Measurements from ENCODE around the gene NEUROD2.

Gene NEUROD2

DNA sequence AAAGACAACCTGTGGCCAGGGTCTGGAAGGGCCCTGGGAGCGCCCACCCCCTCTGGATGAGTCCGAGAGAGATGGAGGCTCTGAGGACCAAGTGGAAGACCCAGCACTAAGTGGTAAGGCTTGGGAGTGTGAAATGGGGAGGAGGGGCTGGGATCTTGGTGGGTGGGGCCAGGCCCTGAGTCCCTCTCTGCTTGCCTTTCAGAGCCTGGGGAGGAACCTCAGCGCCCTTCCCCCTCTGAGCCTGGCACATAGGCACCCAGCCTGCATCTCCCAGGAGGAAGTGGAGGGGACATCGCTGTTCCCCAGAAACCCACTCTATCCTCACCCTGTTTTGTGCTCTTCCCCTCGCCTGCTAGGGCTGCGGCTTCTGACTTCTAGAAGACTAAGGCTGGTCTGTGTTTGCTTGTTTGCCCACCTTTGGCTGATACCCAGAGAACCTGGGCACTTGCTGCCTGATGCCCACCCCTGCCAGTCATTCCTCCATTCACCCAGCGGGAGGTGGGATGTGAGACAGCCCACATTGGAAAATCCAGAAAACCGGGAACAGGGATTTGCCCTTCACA lies 28.0 kb upstream of the NEUROD2 start:
- DNase-seq (ENCODE audit: low read depth), result no peak

DNA sequence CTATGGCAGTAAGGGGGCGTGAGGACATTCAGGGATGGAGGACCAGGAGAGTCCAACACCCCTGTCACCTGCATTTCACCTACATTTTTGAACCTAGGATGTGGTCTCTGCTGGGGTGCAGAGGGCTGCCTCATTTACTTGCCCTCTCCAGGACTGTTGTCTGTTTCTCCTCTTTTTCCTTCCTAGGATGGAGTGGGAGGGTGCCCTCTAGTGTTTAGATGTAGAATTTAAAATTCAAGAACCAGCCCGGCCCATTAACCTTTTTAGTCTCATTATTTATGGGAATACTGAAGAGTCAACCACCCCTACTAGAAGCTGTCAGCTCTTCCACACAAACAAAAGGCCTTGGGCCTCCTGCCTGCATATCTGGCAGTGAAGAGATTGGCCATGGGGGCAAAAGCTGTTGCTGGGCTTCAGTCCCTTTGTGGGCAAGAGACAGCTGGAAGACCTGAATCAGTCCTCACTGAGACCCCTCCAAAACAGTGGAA lies 26.7 kb upstream of the NEUROD2 start:
- no peak for DNase-seq (ENCODE audit: low read depth)

DNA sequence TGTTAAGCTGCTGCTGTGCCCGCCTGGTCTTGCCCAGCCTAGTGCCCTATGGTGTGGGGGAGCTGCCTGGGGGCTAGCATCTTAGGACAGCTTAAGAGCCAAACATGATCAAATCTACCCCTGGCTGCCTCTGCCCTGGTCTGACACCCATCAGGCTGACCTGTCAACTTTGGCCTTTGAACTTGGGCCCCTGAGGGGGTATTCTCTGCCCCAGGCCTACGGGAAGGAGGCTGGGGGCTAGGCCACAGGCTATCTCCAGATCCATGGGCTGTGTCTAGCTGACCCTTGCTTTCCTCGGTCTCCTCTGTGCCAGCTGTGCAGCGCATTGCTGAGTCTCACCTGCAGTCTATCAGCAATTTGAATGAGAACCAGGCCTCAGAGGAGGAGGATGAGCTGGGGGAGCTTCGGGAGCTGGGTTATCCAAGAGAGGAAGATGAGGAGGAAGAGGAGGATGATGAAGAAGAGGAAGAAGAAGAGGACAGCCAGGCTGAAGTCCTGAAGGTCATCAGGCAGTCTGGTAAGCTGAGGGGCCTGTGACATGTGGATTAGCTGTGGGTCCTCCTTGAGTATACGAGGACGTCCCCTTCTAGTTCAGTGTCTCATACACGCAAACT lies 26.0 kb upstream of the NEUROD2 start:
- DNase-seq (ENCODE audit: low read depth), result no peak

DNA sequence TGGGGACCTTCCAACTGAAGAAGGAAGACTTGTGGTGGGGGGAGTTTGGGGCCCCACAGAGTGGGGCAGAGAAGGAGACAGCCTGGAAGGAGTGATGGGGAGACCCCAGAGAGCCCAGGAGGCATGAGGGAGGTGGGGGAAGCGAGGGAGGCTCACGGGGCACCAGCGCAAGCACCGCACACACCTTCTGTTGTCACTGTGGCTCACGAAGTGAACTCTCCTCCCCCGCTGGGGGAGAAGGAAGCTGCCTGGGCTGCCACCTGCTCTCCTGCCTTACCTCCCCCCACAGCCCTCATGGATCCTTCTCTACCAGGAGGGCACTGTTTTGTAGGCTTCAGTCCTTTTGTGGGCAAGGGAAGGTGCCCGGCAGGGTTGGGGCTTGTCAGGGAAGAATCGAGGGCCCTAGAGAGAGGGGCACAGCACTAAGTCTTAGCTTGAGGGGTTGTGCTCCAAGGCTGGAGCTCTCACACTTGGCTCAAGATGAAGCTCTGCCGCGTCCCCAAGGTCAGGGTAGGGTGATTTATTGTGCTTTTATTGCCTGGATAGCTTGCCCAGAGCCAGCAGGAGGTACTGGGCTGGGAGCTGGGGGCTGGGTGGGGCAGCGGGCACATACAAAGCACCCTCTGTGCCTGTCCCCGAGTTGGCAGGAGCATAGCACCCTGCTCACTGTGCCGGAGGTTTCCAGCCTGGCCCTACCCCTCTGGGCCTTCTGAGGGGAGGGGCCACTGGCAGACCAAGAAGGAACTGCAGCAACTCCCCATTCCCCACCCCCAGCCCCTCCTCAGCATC lies 24.6 kb upstream of the NEUROD2 start:
- no peak for DNase-seq (ENCODE audit: low read depth)

DNA sequence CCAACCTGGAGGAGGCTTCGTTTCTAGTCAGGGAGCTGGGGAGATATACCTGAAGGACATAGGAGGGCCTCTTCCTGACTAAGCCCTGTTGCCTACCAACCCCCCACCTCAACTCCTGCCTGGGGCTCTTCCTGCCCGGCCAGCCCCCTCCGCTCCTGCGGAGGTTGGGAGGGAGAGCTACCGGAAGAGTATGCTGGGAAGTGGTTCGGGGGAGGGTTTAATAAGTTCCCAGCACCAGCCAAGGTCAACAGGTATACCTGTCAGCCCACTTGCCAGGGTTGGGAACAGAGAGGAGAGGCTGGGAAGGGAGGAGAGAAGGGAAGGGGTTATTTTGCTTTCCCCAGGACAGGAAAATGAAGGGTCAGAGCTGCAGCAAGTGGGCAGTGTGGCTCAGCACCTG lies 23.7 kb upstream of the NEUROD2 start:
- no peak for DNase-seq (ENCODE audit: low read depth)

DNA sequence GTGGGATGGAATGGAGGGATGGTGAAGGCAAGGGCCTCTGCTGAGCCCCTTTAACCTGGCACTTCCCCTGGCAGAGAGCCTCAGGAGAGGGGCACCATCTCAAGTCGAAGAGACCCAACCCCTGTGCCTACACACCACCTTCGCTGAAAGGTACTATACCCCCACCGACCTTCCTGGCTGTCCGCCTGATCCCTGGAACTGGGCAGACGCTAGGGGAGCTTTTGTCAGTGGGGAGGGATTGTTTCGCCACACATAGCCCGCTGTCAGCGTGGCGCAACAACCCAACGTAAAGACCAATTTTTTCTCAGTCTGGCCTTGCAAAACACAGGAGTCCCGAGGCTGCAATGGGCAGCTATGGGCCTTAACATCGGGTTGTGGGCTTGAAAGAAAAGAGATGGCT lies 22.2 kb upstream of the NEUROD2 start:
- no peak for DNase-seq (ENCODE audit: low read depth)

DNA sequence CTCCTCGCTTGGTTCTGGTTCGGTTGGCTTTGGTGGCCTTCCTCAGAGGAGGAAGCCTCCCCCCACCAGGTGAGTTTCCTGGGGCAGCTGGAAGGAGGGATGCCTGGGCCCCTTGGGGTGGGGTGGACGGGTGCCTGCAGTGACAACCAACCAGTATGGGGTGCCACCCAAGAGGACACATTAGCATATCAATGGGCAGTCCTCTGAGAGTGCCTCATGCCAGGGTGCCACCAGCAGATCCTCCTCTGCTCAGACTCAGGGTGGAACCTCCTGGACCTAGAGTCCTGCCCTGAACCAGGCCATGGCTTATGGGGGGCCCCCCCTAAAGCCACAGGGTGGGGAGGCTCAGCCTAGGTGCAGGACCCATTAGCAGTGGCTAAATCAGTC lies 21.8 kb upstream of the NEUROD2 start:
- DNase-seq (ENCODE audit: low read depth), result no peak

DNA sequence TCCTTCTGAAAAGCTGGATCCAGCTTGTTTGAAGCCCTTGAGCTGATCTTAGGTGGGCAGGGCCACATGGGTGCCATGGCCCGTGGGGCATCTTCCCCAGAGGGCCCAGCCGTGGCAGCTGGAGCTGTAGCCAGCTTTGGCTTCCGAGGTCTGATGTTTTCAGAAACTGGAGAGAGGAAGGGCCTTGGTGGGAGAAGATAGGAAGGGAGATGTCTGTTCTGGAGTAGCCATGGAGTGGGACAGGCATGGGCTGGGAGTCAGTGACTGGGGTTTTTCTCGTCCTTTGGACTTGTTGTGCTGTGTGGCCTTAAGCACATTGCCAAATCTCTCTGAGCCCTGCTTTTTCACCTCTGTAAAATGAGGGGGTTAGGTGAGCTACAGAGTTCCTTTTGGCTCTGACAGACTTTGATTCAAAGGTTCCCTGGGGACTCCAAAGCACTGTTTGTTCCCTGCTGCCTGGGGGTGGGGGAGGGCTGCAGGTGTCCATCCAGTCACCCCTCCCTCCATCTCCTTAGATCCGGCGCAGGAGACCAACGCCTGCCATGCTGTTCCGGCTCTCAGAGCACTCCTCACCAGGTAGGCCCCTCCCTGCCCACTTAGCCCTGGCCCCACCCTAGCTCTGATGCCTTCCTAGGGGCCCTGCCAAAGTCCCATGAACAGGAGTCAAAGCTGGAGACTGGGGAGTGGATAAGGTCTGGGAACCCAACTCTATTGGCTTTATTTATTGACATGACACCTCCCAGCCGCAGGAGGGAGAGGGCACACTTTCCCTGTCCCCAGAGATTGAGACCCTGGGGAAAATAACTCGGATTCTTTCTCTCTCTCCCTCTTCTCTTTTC lies 21.2 kb upstream of the NEUROD2 start:
- DNase-seq (ENCODE audit: low read depth), result no peak

DNA sequence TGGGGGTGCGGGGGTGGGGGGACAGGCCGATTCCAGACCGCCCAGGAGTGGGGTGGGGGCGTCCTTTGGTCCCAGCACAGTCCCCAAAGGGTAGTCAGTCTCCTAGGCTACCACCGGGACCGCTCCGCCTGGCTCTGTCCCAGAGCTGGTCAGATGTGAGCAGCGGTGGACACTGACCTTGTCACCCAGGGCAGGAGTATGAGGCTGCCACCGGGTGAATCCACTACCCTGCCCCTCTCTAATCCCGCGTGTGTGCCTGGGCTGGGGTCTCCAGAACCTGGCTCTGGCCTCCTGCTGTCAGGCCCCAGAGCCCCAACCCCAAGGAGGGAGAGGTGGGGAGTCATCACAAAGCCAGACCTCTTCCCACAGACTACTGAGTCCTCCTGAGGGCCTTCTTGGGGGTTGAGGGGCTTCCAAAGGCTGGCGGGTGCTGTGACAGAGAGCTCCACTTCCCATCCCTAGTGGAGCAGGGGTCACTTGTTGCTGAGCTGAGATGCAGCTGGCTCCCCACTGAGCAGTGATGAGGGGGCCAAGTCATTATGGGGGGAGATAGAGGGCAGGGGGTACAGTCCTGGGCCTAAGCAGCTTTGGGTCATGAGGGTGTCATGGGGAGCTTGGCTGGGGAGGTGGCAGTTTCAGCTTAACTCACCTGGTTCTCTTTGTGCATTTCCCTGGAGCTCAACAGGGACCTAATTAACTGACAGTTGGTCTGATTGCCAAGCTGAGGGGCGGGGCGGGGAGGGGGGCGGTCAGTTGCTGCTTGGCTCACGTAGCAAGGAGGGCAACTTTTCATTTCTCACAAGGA lies 20.2 kb upstream of the NEUROD2 start:
- DNase-seq (ENCODE audit: low read depth), result no peak

DNA sequence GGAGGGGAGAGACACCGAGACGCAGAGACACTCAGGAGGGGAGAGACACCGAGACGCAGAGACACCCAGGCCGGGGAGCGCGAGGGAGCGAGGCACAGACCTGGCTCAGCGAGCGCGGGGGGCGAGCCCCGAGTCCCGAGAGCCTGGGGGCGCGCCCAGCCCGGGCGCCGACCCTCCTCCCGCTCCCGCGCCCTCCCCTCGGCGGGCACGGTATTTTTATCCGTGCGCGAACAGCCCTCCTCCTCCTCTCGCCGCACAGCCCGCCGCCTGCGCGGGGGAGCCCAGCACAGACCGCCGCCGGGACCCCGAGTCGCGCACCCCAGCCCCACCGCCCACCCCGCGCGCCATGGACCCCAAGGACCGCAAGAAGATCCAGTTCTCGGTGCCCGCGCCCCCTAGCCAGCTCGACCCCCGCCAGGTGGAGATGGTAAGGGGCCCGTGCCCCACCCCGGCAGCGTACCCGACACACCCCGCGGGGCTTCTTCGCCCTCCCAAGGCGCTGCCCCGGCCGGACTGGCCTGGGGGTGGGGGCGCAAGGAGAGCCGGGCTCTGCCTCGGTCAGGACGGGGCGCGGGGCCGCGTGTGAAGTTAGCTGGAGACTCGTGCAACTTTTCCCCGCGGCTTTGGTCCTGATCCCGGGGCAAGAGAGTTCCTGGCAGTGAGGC lies 19.5 kb upstream of the NEUROD2 start:
- no peak for DNase-seq (ENCODE audit: low read depth)

DNA sequence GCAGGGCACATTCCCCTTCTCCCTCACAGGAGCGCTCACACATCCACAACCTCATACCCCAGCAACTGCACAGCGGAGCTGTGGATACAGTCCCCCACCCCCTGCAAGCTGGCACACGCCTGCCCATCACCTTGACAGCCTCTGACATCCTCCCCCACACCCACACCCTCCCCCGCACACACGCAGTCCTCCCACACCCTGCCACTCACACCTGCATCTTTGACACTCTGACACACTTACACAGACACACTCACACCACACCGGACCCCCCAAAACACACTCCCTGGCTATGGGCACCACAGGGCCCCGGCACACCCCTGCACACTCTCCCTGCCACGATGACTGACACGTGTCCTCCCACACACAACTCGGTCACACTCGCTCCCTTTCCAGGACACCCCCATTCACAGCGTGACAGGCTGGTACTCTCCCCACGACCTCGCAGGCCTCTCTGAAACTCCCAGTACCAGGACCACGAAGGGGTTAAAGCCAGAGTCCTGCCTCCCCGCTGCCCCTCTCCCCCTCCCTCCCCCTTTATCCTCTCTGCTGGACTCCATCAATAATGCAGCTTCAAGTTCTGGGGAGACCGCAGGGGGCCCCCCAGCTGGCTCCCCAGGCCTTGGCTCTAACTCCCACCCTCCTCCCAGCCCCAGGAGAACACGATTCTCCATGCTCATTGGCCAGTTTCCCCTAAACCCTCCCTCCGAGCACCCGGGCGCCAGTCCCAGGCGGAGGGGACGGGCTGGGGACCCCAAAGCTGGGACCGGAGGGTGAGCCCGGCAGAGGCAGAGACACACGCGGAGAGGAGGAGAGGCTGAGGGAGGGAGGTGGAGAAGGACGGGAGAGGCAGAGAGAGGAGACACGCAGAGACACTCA lies 18.7 kb upstream of the NEUROD2 start, which contains the start of gene PPP1R1B:
PPP1R1B (plus strand) TSS at position 782 of the 876 bp plus-strand sequence. CDS start 441 bp downstream, outside the sequence.
- no peak for DNase-seq (ENCODE audit: low read depth)

DNA sequence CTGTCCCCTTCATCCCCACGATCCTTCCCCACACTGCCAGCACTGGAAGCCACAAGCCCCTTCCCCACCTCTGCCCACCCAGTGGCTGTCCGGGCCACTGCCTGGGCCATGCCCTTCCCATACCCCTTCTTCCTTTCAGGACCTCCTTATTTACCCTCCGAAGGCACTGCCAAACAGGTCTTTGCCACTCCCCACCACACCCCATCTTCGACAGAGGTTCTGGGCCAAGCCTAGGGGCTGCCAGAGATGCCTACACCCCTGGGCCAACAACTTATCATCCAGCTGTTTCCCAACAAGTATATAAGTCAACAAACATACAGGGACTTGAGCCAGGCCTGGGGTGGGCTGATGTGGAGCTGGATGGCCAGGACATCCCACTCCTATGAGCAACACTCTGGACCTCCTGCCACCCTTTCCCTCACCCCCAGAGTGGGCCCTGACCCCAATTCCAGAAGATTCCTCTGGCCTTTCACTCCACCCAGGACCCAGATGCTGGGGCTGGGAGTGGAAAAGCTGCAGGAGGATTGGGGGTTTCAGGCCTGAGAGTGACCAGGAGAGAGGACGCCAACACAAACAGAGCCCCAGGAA lies 17.6 kb upstream of the NEUROD2 start:
- DNase-seq (ENCODE audit: low read depth), result no peak

DNA sequence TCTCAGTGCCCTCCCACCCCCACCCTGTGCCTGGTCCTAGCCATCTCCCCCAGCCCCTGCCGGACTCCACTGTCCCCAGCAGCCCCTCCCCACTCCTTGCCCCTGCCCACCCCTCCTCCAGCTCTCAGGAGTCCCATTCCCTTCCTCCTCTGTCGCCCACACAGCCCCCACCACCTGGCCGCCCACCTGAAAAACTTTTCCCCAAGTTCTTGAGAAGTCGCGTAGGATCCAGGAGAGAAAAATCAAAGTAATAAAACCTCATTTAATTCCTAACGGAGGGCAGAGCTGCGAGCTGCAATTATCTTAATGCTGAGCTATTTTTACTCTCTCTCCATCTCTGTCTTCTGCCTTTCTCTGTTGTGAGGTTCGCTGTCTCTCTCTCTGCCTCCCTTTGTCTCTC lies 16.6 kb upstream of the NEUROD2 start:
- no peak for DNase-seq (ENCODE audit: low read depth)

DNA sequence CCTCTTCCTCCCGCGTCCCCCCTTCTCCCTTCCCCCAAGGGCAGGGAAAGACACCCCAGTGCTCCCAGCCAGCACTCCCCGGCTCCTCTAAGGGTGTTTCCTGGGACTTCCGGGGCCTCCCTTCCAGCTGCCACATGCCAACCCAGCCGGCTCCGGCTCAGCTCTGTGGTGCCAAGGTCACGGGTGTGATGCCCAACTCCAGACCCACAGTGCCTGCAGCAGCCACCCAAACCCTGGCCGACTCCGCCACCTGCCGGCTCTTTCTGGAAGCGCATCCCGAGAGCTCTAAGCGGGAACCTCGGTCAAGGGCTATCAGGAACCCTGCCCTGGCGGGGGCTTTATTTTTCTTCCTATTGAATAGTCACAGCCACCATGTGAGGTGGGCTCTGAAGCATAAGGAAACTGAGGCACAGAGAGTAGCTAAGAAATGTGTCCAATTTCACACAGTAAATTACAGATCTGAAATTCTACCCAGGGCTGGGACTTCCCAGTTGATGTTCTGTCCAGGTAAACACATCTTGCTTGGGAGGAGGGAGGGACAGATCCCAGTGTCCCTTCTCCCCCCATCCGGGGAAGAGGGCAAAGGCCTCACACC lies 15.7 kb upstream of the NEUROD2 start:
- DNase-seq (ENCODE audit: low read depth), result peak; percentile 73

DNA sequence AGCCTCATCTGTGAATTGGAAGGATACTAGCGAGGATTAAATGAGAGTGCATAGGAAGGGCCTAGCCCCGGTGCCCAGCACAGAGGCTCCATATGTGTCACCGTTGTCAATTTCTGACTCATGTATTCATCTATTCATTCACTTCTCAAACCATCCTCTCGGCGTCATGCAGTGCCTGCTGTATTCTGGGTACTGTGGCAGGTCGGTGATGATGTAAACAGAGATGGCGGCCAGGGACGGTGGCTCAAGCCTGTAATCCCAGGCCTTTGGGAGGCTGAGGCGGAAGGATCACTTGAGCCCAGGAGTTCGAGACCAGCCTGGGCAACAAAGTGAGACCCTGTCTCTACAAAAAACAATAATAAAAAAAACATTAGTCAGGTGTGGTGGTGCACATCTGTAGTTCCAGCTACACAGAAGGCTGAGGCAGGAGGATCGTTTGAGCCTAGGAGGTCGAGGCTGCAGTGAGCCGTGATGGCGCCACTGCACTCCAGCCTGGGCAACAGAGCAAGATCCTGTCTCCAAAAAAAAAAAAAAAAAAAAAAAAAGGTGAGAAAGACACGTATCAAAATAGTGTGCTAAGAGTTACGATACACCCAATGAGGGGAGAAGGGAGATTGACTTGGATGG lies 14.8 kb upstream of the NEUROD2 start:
- DNase-seq (ENCODE audit: low read depth), result no peak

DNA sequence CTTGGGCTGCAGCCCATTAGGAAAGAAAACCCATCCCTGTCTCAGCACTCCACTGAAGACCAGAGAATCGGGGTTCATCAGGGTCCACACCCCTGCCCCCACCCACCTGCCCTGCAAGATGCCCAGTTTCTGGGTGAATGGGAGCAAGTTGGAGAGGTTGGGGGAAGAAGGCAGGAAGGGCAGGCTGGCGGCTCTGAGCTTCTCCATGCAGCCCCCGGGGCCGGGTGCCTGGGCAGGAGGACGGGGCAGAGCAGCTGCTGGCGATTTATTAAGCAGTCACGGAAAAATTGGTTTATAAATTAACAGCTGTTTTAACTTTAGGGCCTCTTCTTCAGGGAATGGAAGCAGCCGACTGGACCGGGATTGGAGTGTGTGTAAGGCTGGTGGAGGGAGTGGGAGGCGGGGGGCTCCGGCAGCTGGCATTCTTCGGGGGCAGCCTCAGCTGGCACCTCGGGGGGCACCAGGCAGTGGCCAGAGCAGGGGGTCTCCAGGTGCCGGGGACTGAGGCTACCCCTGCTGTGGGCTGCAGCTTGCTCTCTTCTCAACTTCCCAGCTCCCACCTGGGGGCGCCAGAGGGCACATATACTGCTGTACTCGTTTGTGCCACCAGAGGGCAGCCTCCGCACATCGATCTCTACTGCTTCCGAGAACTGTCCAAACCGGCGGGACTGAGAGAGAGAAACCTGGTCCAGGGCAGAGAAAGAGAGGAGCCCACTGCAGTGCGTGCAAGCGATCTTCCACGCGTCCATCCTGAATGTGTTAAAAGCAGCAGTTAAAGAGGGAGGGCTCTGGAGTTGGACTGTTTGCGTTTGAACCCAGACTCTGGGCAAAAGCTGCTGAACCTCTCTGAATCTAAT lies 14.0 kb upstream of the NEUROD2 start:
- DNase-seq (ENCODE audit: low read depth), result peak; percentile 72

DNA sequence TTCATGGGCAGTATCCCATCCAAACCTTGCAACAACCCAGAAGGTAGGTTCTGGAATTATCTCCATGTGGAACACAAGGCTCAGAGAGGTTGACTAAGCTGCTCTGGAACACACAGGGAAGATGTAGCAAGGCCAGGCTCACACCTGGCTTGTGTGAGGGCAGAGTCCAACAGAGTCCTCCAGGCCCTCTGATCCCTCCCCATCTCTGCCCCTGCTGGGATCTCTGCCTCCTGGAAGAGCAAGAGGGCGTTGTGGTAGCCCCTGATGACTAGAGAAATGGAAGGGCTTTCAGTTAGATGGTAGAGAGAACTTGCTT lies 12.0 kb upstream of the NEUROD2 start:
- DNase-seq (ENCODE audit: low read depth), result no peak

Measured in T follicular helper cell (primary cell).